Measurements from ENCODE around the gene PRDX5. TPM values are rescaled to one million over a fixed set of nuclear protein-coding genes. Genes with fewer than 3 reads are reported as not detected.

Gene PRDX5
- total RNA-seq, 1 donor from 2014 or later: 264 TPM

- no peak overlapping the region for H3K27ac Mint-ChIP-seq (ENCODE audit: unreplicated experiment)
- H3K9me3 Mint-ChIP-seq (ENCODE audit: unreplicated experiment): no peaks in the 10 kb centered on the region
- H3K4me3 Mint-ChIP-seq (ENCODE audit: unreplicated experiment): no peak overlapping the region
- peaks cover 30% of the 10 kb centered on the region for H3K36me3 Mint-ChIP-seq (ENCODE audit: low read depth, unreplicated experiment)
- DNase-seq (ENCODE audit: low spot score): no peak
- TF ChIP-seq, protein P1, sequence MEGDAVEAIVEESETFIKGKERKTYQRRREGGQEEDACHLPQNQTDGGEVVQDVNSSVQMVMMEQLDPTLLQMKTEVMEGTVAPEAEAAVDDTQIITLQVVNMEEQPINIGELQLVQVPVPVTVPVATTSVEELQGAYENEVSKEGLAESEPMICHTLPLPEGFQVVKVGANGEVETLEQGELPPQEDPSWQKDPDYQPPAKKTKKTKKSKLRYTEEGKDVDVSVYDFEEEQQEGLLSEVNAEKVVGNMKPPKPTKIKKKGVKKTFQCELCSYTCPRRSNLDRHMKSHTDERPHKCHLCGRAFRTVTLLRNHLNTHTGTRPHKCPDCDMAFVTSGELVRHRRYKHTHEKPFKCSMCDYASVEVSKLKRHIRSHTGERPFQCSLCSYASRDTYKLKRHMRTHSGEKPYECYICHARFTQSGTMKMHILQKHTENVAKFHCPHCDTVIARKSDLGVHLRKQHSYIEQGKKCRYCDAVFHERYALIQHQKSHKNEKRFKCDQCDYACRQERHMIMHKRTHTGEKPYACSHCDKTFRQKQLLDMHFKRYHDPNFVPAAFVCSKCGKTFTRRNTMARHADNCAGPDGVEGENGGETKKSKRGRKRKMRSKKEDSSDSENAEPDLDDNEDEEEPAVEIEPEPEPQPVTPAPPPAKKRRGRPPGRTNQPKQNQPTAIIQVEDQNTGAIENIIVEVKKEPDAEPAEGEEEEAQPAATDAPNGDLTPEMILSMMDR (IDR thresholded peaks at IDR 0.05; ENCODE audit: unreplicated experiment): no peak
- H3K4me1 Mint-ChIP-seq (ENCODE audit: unreplicated experiment): peaks cover 5% of the 10 kb centered on the region
- peaks cover 9% of the 10 kb centered on the region for H3K27me3 Mint-ChIP-seq (ENCODE audit: unreplicated experiment)
These were observed 47.0 kb downstream of the PRDX5 start for GRCh38 chr11:64364911-64365310.

DNA sequence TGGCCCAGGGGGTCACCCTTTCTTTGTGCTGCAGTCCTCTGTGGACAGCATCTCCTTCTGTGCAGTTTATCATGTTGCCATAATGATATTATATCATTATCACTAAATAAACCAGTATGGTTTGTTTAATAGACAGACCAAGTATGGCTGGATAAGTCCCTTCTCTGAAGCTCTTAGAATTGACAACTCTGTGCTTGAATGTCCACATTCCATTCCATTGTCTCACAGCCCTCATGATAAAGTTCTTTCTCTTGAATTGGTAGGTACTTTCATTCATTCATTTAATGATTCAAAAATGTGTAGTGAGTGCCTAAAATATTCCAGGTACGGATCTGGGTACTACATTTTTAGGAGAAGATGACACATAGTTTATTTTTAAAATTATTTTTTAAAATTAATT lies 48.8 kb downstream of the PRDX5 start:
- Mint-ChIP-seq H3K4me3 (ENCODE audit: unreplicated experiment) (no peak overlapping the region), H3K9me3 (ENCODE audit: unreplicated experiment) (no peaks in the 10 kb centered on the region), H3K27me3 (ENCODE audit: unreplicated experiment) (peaks cover 1% of the 10 kb centered on the region), H3K4me1 (ENCODE audit: unreplicated experiment) (no peaks in the 10 kb centered on the region), H3K36me3 (ENCODE audit: low read depth, unreplicated experiment) (peaks cover 32% of the 10 kb centered on the region), H3K27ac (ENCODE audit: unreplicated experiment) (no peak overlapping the region)
- DNase-seq (ENCODE audit: low spot score): no peak
- TF ChIP-seq, protein P1 (IDR thresholded peaks at IDR 0.05; ENCODE audit: unreplicated experiment): no peak

GRCh38 chr11:64367931-64368672 lies 50.2 kb downstream of the PRDX5 start:
- Mint-ChIP-seq H3K4me3 (ENCODE audit: unreplicated experiment) (no peak overlapping the region), H3K9me3 (ENCODE audit: unreplicated experiment) (no peaks in the 10 kb centered on the region), H3K27ac (ENCODE audit: unreplicated experiment) (no peak overlapping the region), H3K4me1 (ENCODE audit: unreplicated experiment) (no peaks in the 10 kb centered on the region), H3K27me3 (ENCODE audit: unreplicated experiment) (peaks cover 1% of the 10 kb centered on the region), H3K36me3 (ENCODE audit: low read depth, unreplicated experiment) (peaks cover 21% of the 10 kb centered on the region)
- DNase-seq (ENCODE audit: low spot score): no peak
- TF ChIP-seq, protein P1 (IDR thresholded peaks at IDR 0.05; ENCODE audit: unreplicated experiment): no peak

DNA sequence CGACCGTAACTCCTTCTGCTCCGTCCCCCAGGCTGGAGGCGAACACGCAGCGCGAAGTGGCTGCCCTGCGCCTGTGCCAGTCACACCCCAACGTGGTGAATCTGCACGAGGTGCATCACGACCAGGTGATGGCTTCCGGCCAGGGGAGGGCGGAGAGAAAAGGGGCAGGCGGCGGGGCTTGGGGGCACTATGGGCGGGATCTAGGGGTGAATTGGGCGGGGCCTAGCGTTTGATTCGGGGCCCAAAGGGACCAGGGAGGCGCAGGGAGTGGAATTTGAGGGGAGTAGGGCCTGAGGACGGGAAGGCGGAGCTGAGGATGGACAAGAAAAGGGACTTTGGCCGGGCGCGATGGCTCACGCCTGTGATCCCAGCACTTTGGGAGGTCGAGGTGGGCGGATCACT lies 50.8 kb downstream of the PRDX5 start:
- peaks cover 1% of the 10 kb centered on the region for H3K27me3 Mint-ChIP-seq (ENCODE audit: unreplicated experiment)
- peaks cover 1% of the 10 kb centered on the region for H3K4me1 Mint-ChIP-seq (ENCODE audit: unreplicated experiment)
- no peak for DNase-seq (ENCODE audit: low spot score)
- no peaks in the 10 kb centered on the region for H3K9me3 Mint-ChIP-seq (ENCODE audit: unreplicated experiment)
- H3K27ac Mint-ChIP-seq (ENCODE audit: unreplicated experiment): no peak overlapping the region
- peaks cover 20% of the 10 kb centered on the region for H3K36me3 Mint-ChIP-seq (ENCODE audit: low read depth, unreplicated experiment)
- TF ChIP-seq, protein P1 (IDR thresholded peaks at IDR 0.05; ENCODE audit: unreplicated experiment): no peak
- no peak overlapping the region for H3K4me3 Mint-ChIP-seq (ENCODE audit: unreplicated experiment)

All from endothelial cell (in vitro differentiated cells).